CD8-positive, alpha-beta T cell (primary cell): Measurements from ENCODE around the gene BAK1. TPM values are rescaled to one million over a fixed set of nuclear protein-coding genes. Genes with fewer than 3 reads are reported as not detected.

Experiments
- total RNA-seq, 46 experiments: library from RNA in 2 of 46; stranded (reverse) in 2 of 46; gene quantifications; one replicate each; pipeline ENCODE4 v1.2.3 and lab custom pipeline; 2021 to 2026

BAK1 gene
- total RNA-seq, 2 experiments from 2014 or later: 44.8 to 46.5 TPM

Other genes starting within 250 kb of the BAK1 start
- gene KIFC1, start 188.5 kb downstream of the BAK1 start, total RNA-seq: 1 to 10 TPM; 1.6 to 2.1 TPM
- 100 to 1,000 TPM; 560 to 588 TPM for gene PHF1, start 169.3 kb downstream of the BAK1 start, total RNA-seq
- gene CUTA, start 162.2 kb downstream of the BAK1 start, total RNA-seq: 100 to 1,000 TPM; 159 to 177 TPM
- gene SYNGAP1, start 160.2 kb downstream of the BAK1 start, total RNA-seq: 10 to 100 TPM; 54.3 to 64.1 TPM
- gene ZBTB9, start 125.7 kb downstream of the BAK1 start, total RNA-seq: 1 to 10 TPM; 7.1 to 9.5 TPM
- gene ITPR3, start 41.0 kb upstream of the BAK1 start, total RNA-seq: 10 to 100 TPM; 39.5 to 40.1 TPM
- 1 to 10 TPM; 6.2 to 6.8 TPM for gene UQCC2, start 131.4 kb upstream of the BAK1 start, total RNA-seq
- gene IP6K3, start 166.6 kb upstream of the BAK1 start, total RNA-seq: not detected
- 100 to 1,000 TPM; 124 TPM for gene LEMD2, start 208.9 kb upstream of the BAK1 start, total RNA-seq
- gene MLN, start 223.7 kb upstream of the BAK1 start, total RNA-seq: not detected